IMR-90 (cell line): ENCODE data around the gene HSP90AB1. TPM values are rescaled to one million over a fixed set of nuclear protein-coding genes. Genes with fewer than 3 reads are reported as not detected.

Experiments
- ATAC-seq: fragments of 200-7000 bp; cut with Tn5 transposase; 2 replicates; pipeline ENCODE4 v1.9.1; 2020; ENCODE audit warnings: low read depth, mild to moderate bottlenecking, moderate library complexity
- BruUV-seq: library from RNA; stranded (reverse); fragments of 400-500 nt; replicated peaks from 2 replicates; lab custom pipeline; 2021; lab: Mats Ljungman, UMichigan
- CTCF ChIA-PET: fragments of 300-600 bp; formaldehyde crosslinking; extraction: SDS; loops from one replicate; lab custom pipeline; 2021; ENCODE audit warnings: antibody characterized with exemption; lab: Yijun Ruan, JAX
- POLR2A ChIA-PET: fragments of 300-600 bp; sonication (Branson Sonifier 250); formaldehyde crosslinking; loops from one replicate; lab custom pipeline; 2022; ENCODE audit warnings: antibody characterized with exemption; ENCODE audit not compliant: unreplicated experiment; lab: Charles Lee
- DNase-seq: peaks from one replicate; pipeline ENCODE4 v3.0.0; 2013
- H2AFZ ChIP-seq: replicated peaks from 2 replicates; pipeline ENCODE3; 2013; ENCODE audit warnings: low read length, mild to moderate bottlenecking; ENCODE audit not compliant: poor library complexity
- H2AK5ac ChIP-seq: 2 replicates; pipeline ENCODE4 v1.6.1; 2013; ENCODE audit warnings: low read depth, low read length, inconsistent platforms
- H2AK9ac ChIP-seq: replicated peaks from 2 replicates; pipeline ENCODE3; 2013; ENCODE audit warnings: mild to moderate bottlenecking, low read depth, low read length, moderate library complexity; ENCODE audit not compliant: poor library complexity
- H2BK120ac ChIP-seq: 2 replicates; pipeline ENCODE4 v1.6.1; 2013; ENCODE audit warnings: low read depth, low read length, inconsistent platforms
- H2BK15ac ChIP-seq: 3 replicates; pipeline ENCODE4 v1.6.1; 2013; ENCODE audit warnings: low read depth, low read length, inconsistent platforms
- H2BK20ac ChIP-seq: 2 replicates; pipeline ENCODE4 v1.6.1; 2013; ENCODE audit warnings: low read depth, mild to moderate bottlenecking, inconsistent platforms, low read length, moderate library complexity
- H2BK5ac ChIP-seq: 2 replicates; pipeline ENCODE4 v1.6.1; 2013; ENCODE audit warnings: mild to moderate bottlenecking, low read depth, low read length, inconsistent platforms; ENCODE audit not compliant: poor library complexity, severe bottlenecking
- H3K14ac ChIP-seq: replicated peaks from 2 replicates; pipeline ENCODE4 v1.6.1; 2013; ENCODE audit warnings: low read depth, low read length, inconsistent platforms
- H3K18ac ChIP-seq: 2 replicates; pipeline ENCODE4 v1.6.1; 2013; ENCODE audit warnings: low read depth, low read length, control low read depth
- H3K23ac ChIP-seq: 2 replicates; pipeline ENCODE4 v1.6.1; 2013; ENCODE audit warnings: low read depth, low read length, inconsistent platforms
- H3K27ac ChIP-seq: 2 replicates; pipeline ENCODE4 v1.5.1; 2013; ENCODE audit warnings: mild to moderate bottlenecking, control low read depth, low read length; ENCODE audit not compliant: insufficient read depth
- H3K27me3 ChIP-seq: 2 replicates; pipeline ENCODE4 v1.6.1; 2013; ENCODE audit warnings: low read length; ENCODE audit not compliant: control insufficient read depth, insufficient read depth
- H3K36me3 ChIP-seq: 2 replicates; pipeline ENCODE4 v1.6.1; 2013; ENCODE audit warnings: low read length, mixed read lengths; ENCODE audit not compliant: control insufficient read depth, insufficient read depth
- H3K4ac ChIP-seq: 2 replicates; pipeline ENCODE4 v1.6.1; 2013; ENCODE audit warnings: low read depth, low read length, inconsistent platforms
- H3K4me1 ChIP-seq: 2 replicates; pipeline ENCODE4 v1.6.1; 2013; ENCODE audit warnings: low read length, mixed read lengths; ENCODE audit not compliant: control insufficient read depth, insufficient read depth
- H3K4me2 ChIP-seq: 2 replicates; pipeline ENCODE4 v1.6.1; 2013; ENCODE audit warnings: low read depth, mild to moderate bottlenecking, control low read depth, low read length, moderate library complexity
- H3K4me3 ChIP-seq: 2 replicates; pipeline ENCODE4 v1.5.1; 2013; ENCODE audit warnings: low read depth, mild to moderate bottlenecking, control low read depth, low read length, moderate library complexity; ENCODE audit not compliant: insufficient read depth
- H3K56ac ChIP-seq: 2 replicates; pipeline ENCODE4 v1.6.1; 2013; ENCODE audit warnings: low read length, inconsistent platforms; ENCODE audit not compliant: insufficient read depth; ENCODE audit errors: extremely low read depth
- H3K79me1 ChIP-seq, 2 experiments: 2 replicates each; pipeline ENCODE4 v1.6.1; 2013; ENCODE audit warnings: low read length in 2 of 2, inconsistent platforms in 1 of 2, low read depth in 1 of 2
- H3K9ac ChIP-seq: 2 replicates; pipeline ENCODE4 v1.6.1; 2013; ENCODE audit warnings: low read depth, low read length, control low read depth
- H3K9me1 ChIP-seq: 2 replicates; pipeline ENCODE4 v1.6.1; 2013; ENCODE audit warnings: low read length, inconsistent platforms; ENCODE audit not compliant: insufficient read depth
- H3K9me3 ChIP-seq: 2 replicates; pipeline ENCODE4 v1.6.1; 2013; ENCODE audit warnings: low read length; ENCODE audit not compliant: control insufficient read depth, insufficient read depth
- H4K20me1 ChIP-seq: 2 replicates; pipeline ENCODE4 v1.6.1; 2013; ENCODE audit warnings: low read length, inconsistent platforms; ENCODE audit not compliant: insufficient read depth
- H4K5ac ChIP-seq: 2 replicates; pipeline ENCODE4 v1.6.1; 2013; ENCODE audit warnings: mild to moderate bottlenecking, low read depth, low read length, control low read depth
- H4K8ac ChIP-seq, 2 experiments: 2 replicates each; pipeline ENCODE4 v1.6.1; 2013; ENCODE audit warnings: low read depth in 2 of 2, low read length in 2 of 2, control low read depth in 1 of 2, inconsistent platforms in 1 of 2
- H4K91ac ChIP-seq: 2 replicates; pipeline ENCODE4 v1.6.1; 2013; ENCODE audit warnings: low read depth, low read length, inconsistent platforms; ENCODE audit not compliant: insufficient read depth
- CEBPB ChIP-seq: IDR thresholded peaks from 2 replicates; pipeline ENCODE4 v1.6.1; 2012; ENCODE audit warnings: low read depth, low read length, improper control_type of control experiment
- CHD1 ChIP-seq: IDR thresholded peaks from 2 replicates; pipeline ENCODE4 v1.6.1; 2012; ENCODE audit warnings: low read depth, low read length, improper control_type of control experiment
- MAFK ChIP-seq: IDR thresholded peaks from 2 replicates; pipeline ENCODE4 v1.6.1; 2012; ENCODE audit warnings: low read depth, low read length, improper control_type of control experiment
- POLR2A ChIP-seq: IDR thresholded peaks from 2 replicates; pipeline ENCODE4 v1.6.1; 2012; ENCODE audit warnings: mild to moderate bottlenecking, low read depth, low read length
- WGBS, 2 experiments: methylation state at CpG; one replicate each; pipeline versions ENCODE4 v1.1.5 to v1.1.7; 2013; ENCODE audit warnings: missing lambda C conversion rate in 2 of 2; ENCODE audit not compliant: insufficient read length in 1 of 2; ENCODE audit errors: extremely low coverage in 2 of 2; 5-methylcytosine and 5-hydroxymethylcytosine counted together
- dilution Hi-C: fragments of 300-500 bp; cut with HindIII; formaldehyde crosslinking; loops from one replicate; pipeline ENCODE4 v1.14.3; 2018; ENCODE audit warnings: low sequenced_read_pairs; ENCODE audit not compliant: unreplicated experiment
- in situ Hi-C: fragments of 300-500 bp; cut with MboI; formaldehyde crosslinking; loops from 3 replicates; pipeline ENCODE4 v1.14.3; 2019; ENCODE audit warnings: low sequenced_read_pairs, inconsistent platforms, mixed read lengths
- intact Hi-C: fragments of 100-400 bp; cut with micrococcal nuclease; formaldehyde crosslinking; loops from 2 replicates; pipeline ENCODE4 v1.10.0; 2022
- polyA plus RNA-seq, 3 experiments: library from polyadenylated mRNA; depleted of rRNA; stranded (reverse); fragments of >200 nt; gene quantifications; 2 replicates each; pipeline ENCODE4 v1.2.3, GENCODE V29; 2012; ENCODE audit warnings: low replicate concordance in 1 of 3
- total RNA-seq: library from RNA; depleted of rRNA; stranded (reverse); fragments of >200 nt; gene quantifications from 2 replicates; pipeline ENCODE4 v1.2.3, GENCODE V29; 2012
- TF ChIP-seq, protein P1 (sequence below): conservative IDR thresholded peaks from 2 replicates; pipeline ENCODE4 v1.5.1; 2012; ENCODE audit warnings: mild to moderate bottlenecking, low read depth, low read length, improper control_type of control experiment
- TF ChIP-seq, protein P2 (sequence below): fragments of 150-350 bp; IDR thresholded peaks from 2 replicates; pipeline ENCODE4 v1.6.1; 2016; ENCODE audit warnings: low read depth, mild to moderate bottlenecking, low read length, moderate library complexity, borderline replicate concordance

The HSP90AB1 gene
- total and polyA plus RNA-seq, 2 of the 4 experiments (the other 2 are of a cell fraction): 887 to 1,307 TPM

GRCh38 chr6:44258325-44258863, 11.5 kb downstream of the HSP90AB1 start:
- 61% methylated on average over 3 of the region's 9 CpGs; no CpG with 5 or more reads in 1 of the 2 experiments for WGBS, 2 experiments
- Histone ChIP-seq H3K4me2 (no peak overlapping the region), H3K18ac (no peak overlapping the region), H3K4ac (no peak overlapping the region), H3K36me3 (peaks cover 31% of the 10 kb centered on the region), H4K91ac (no peak overlapping the region), H3K9me3 (no peaks in the 10 kb centered on the region), H3K27me3 (no peaks in the 10 kb centered on the region), H4K5ac (no peak overlapping the region; the same call in 1 of the 2 replicates), H2AK5ac (no peak overlapping the region), H3K4me3 (no peak overlapping the region), H3K4me1 (peaks cover 19% of the 10 kb centered on the region), H2AFZ (no peak overlapping the region), H3K9me1 (peaks cover 17% of the 10 kb centered on the region), H3K23ac (0 out of 2 replicates have a peak overlapping the region, but pooled peaks have one; percentile 99), H3K56ac (no peak overlapping the region), H3K27ac (no peak overlapping the region), H2BK15ac (no peak overlapping the region), H2AK9ac (peak overlapping the region; percentile 11), H2BK120ac (no peak overlapping the region), H4K20me1 (peaks cover 33% of the 10 kb centered on the region), H2BK5ac (no peak overlapping the region), H3K9ac (no peak overlapping the region; the same call in 1 of the 2 replicates), H3K14ac (no peak overlapping the region), H4K8ac (peak overlapping the region; percentile 94 to 98; a peak in 1 of 4 replicates), H3K79me1 (peaks cover 14 to 63% of the 10 kb centered on the region in 2 experiments), H2BK20ac (no peak overlapping the region)
- dilution Hi-C loops (no loop called here), intact Hi-C loops (no loop called here), in situ Hi-C loops (no loop called here)
- BruUV-seq: no TSS peak
- ATAC-seq (no peak), DNase-seq (no peak)
- ChIA-PET CTCF (no interaction called here), POLR2A (no interaction called here)
- TF ChIP-seq, protein P1, sequence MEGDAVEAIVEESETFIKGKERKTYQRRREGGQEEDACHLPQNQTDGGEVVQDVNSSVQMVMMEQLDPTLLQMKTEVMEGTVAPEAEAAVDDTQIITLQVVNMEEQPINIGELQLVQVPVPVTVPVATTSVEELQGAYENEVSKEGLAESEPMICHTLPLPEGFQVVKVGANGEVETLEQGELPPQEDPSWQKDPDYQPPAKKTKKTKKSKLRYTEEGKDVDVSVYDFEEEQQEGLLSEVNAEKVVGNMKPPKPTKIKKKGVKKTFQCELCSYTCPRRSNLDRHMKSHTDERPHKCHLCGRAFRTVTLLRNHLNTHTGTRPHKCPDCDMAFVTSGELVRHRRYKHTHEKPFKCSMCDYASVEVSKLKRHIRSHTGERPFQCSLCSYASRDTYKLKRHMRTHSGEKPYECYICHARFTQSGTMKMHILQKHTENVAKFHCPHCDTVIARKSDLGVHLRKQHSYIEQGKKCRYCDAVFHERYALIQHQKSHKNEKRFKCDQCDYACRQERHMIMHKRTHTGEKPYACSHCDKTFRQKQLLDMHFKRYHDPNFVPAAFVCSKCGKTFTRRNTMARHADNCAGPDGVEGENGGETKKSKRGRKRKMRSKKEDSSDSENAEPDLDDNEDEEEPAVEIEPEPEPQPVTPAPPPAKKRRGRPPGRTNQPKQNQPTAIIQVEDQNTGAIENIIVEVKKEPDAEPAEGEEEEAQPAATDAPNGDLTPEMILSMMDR: no peak
- TF ChIP-seq CEBPB (no peak), MAFK (no peak), CHD1 (no peak), POLR2A (no peak)
- TF ChIP-seq, protein P2, sequence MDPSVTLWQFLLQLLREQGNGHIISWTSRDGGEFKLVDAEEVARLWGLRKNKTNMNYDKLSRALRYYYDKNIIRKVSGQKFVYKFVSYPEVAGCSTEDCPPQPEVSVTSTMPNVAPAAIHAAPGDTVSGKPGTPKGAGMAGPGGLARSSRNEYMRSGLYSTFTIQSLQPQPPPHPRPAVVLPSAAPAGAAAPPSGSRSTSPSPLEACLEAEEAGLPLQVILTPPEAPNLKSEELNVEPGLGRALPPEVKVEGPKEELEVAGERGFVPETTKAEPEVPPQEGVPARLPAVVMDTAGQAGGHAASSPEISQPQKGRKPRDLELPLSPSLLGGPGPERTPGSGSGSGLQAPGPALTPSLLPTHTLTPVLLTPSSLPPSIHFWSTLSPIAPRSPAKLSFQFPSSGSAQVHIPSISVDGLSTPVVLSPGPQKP: no peak
